Progenitor cell of endocrine pancreas (in vitro differentiated cells): Measurements from ENCODE around the gene PREP. TPM values are rescaled to one million over a fixed set of nuclear protein-coding genes. Genes with fewer than 3 reads are reported as not detected.
"Not testable (repeated sequence)": the region's sequence is repeated elsewhere in the genome, so short reads cannot be mapped to it uniquely, and the experiment has no call there.

Source experiments
- DNase-seq: peaks from one replicate; pipeline ENCODE4 v3.0.0; 2021; ENCODE audit warnings: low spot score; ENCODE audit not compliant: unreplicated experiment
- H3K27ac Mint-ChIP-seq: 2 replicates; pipeline ENCODE4 v1.8.0; 2021; ENCODE audit warnings: mild to moderate bottlenecking, moderate library complexity, mixed read lengths
- H3K27me3 Mint-ChIP-seq: 2 replicates; pipeline ENCODE4 v1.8.0; 2021; ENCODE audit warnings: mixed read lengths
- H3K36me3 Mint-ChIP-seq: 2 replicates; pipeline ENCODE4 v1.8.0; 2022; ENCODE audit warnings: mixed read lengths; ENCODE audit not compliant: insufficient read depth
- H3K4me1 Mint-ChIP-seq: 2 replicates; pipeline ENCODE4 v1.8.0; 2021; ENCODE audit warnings: low read depth, mixed read lengths
- H3K4me3 Mint-ChIP-seq: 2 replicates; pipeline ENCODE4 v1.8.0; 2021; ENCODE audit warnings: low read depth, mild to moderate bottlenecking, moderate library complexity, mixed read lengths
- H3K9me3 Mint-ChIP-seq: 2 replicates; pipeline ENCODE4 v1.8.0; 2021; ENCODE audit warnings: low read depth, mixed read lengths
- total RNA-seq: library from RNA; stranded (reverse); gene quantifications from 2 replicates; pipeline ENCODE4 v1.2.1, GENCODE V29; 2021
- TF ChIP-seq, protein P1 (sequence below): fragments of 200-600 bp; sonication (generic); IDR thresholded peaks from one replicate; pipeline ENCODE4 v1.5.0; 2021; ENCODE audit warnings: antibody characterized with exemption, mild to moderate bottlenecking; ENCODE audit not compliant: unreplicated experiment

The PREP gene
- total RNA-seq, 1 donor from 2014 or later: 43.3 TPM

- peaks cover 4% of the 10 kb centered on the region for H3K9me3 Mint-ChIP-seq
- TF ChIP-seq, protein P1, sequence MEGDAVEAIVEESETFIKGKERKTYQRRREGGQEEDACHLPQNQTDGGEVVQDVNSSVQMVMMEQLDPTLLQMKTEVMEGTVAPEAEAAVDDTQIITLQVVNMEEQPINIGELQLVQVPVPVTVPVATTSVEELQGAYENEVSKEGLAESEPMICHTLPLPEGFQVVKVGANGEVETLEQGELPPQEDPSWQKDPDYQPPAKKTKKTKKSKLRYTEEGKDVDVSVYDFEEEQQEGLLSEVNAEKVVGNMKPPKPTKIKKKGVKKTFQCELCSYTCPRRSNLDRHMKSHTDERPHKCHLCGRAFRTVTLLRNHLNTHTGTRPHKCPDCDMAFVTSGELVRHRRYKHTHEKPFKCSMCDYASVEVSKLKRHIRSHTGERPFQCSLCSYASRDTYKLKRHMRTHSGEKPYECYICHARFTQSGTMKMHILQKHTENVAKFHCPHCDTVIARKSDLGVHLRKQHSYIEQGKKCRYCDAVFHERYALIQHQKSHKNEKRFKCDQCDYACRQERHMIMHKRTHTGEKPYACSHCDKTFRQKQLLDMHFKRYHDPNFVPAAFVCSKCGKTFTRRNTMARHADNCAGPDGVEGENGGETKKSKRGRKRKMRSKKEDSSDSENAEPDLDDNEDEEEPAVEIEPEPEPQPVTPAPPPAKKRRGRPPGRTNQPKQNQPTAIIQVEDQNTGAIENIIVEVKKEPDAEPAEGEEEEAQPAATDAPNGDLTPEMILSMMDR: no peak
- H3K4me3 Mint-ChIP-seq: no peak overlapping the region
- H3K27me3 Mint-ChIP-seq: no peaks in the 10 kb centered on the region
- peaks cover 4% of the 10 kb centered on the region for H3K4me1 Mint-ChIP-seq
- DNase-seq: no peak
- peak overlapping the region; percentile 37 for H3K27ac Mint-ChIP-seq
- H3K36me3 Mint-ChIP-seq: peaks cover 29% of the 10 kb centered on the region
Observed at GRCh38 chr6:105345506-105345905, 57.4 kb downstream of the PREP start.

- no peak for DNase-seq
- Mint-ChIP-seq H3K27ac (peak overlapping the region; percentile 37), H3K27me3 (no peaks in the 10 kb centered on the region), H3K4me1 (peaks cover 3% of the 10 kb centered on the region), H3K4me3 (no peak overlapping the region), H3K36me3 (peaks cover 30% of the 10 kb centered on the region), H3K9me3 (peaks cover 4% of the 10 kb centered on the region)
- TF ChIP-seq, protein P1: no peak
Observed at GRCh38 chr6:105344881-105345370, 58.0 kb downstream of the PREP start.

DNA sequence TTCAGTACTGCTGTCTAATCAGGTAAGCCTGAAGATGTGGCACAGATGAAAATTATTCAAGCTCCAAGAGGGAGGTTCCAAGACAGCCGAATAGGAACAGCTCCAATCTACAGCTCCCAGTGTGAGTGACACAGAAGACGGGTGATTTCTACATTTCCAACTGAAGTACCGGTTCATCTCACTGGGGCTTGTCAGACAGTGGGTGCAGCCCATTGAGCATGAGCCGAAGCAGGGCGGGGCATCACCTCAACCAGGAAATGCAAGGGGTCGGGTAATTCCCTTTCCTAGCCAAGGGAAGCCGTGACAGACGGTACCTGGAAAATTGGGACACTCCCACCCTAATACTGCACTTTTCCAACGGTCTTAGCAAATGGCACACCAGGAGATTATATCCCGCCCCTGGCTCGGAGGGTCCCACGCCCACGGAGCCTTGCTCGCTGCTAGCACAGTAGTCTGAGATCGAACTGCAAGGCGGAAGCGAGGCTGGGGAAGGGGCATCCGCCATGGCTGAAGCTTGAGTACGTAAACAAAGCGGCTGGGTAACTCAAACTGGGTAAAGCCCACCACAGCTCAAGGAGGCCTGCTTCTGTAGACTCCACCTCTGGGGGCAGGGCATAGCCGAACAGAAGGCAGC, 64.4 kb downstream of the PREP start:
- H3K4me1 Mint-ChIP-seq, H3K4me3 Mint-ChIP-seq, H3K27me3 Mint-ChIP-seq, H3K27ac Mint-ChIP-seq, DNase-seq, H3K9me3 Mint-ChIP-seq: not testable (repeated sequence)
- peaks cover 29% of the 10 kb centered on the region for H3K36me3 Mint-ChIP-seq

GRCh38 chr6:105336986-105337385, 65.9 kb downstream of the PREP start:
- H3K4me3 Mint-ChIP-seq: no peak overlapping the region
- H3K27me3 Mint-ChIP-seq: no peaks in the 10 kb centered on the region
- TF ChIP-seq, protein P1: no peak
- H3K27ac Mint-ChIP-seq: no peak overlapping the region
- peaks cover 21% of the 10 kb centered on the region for H3K36me3 Mint-ChIP-seq
- peaks cover 4% of the 10 kb centered on the region for H3K9me3 Mint-ChIP-seq
- no peaks in the 10 kb centered on the region for H3K4me1 Mint-ChIP-seq
- DNase-seq: no peak

- no peak overlapping the region for H3K4me3 Mint-ChIP-seq
- H3K27me3 Mint-ChIP-seq: no peaks in the 10 kb centered on the region
- DNase-seq: no peak
- peaks cover 17% of the 10 kb centered on the region for H3K36me3 Mint-ChIP-seq
- TF ChIP-seq, protein P1: no peak
- no peak overlapping the region for H3K27ac Mint-ChIP-seq
- no peaks in the 10 kb centered on the region for H3K4me1 Mint-ChIP-seq
- H3K9me3 Mint-ChIP-seq: no peaks in the 10 kb centered on the region
Observed at GRCh38 chr6:105332576-105332975, 70.3 kb downstream of the PREP start.

- DNase-seq: no peak
- H3K36me3 Mint-ChIP-seq: peaks cover 14% of the 10 kb centered on the region
- H3K4me3 Mint-ChIP-seq: no peak overlapping the region
- H3K27me3 Mint-ChIP-seq: no peaks in the 10 kb centered on the region
- H3K9me3 Mint-ChIP-seq: no peaks in the 10 kb centered on the region
- TF ChIP-seq, protein P1: no peak
- no peaks in the 10 kb centered on the region for H3K4me1 Mint-ChIP-seq
- peak overlapping the region; percentile 61 for H3K27ac Mint-ChIP-seq
Observed at GRCh38 chr6:105331927-105332326, 71.0 kb downstream of the PREP start.
